Smooth muscle cell (in vitro differentiated cells): Measurements from ENCODE around the gene LAMTOR1. TPM values are rescaled to one million over a fixed set of nuclear protein-coding genes. Genes with fewer than 3 reads are reported as not detected.
"Not testable (repeated sequence)": the region's sequence is repeated elsewhere in the genome, so short reads cannot be mapped to it uniquely, and the experiment has no call there.

Source experiments
- DNase-seq: peaks from one replicate; lab custom pipeline; 2025; ENCODE audit not compliant: unreplicated experiment; lab: John Stamatoyannopoulos, UW
- H2AFZ ChIP-seq: fragments of 200-600 bp; sonication (generic); 2 replicates; pipeline ENCODE4 v1.6.0; 2016; ENCODE audit warnings: antibody characterized with exemption, low read depth, mild to moderate bottlenecking
- H3F3A ChIP-seq: fragments of 200-600 bp; sonication (generic); 2 replicates; pipeline ENCODE4 v1.6.0; 2017; ENCODE audit warnings: antibody characterized with exemption, low read depth
- H3K27ac ChIP-seq: fragments of 200-600 bp; sonication (generic); 2 replicates; pipeline ENCODE4 v1.5.1; 2016; ENCODE audit warnings: low read depth, mild to moderate bottlenecking
- H3K27me3 ChIP-seq: fragments of 200-600 bp; sonication (generic); 2 replicates; pipeline ENCODE4 v1.6.1; 2016; ENCODE audit warnings: low read depth, mild to moderate bottlenecking
- H3K36me3 ChIP-seq: fragments of 200-600 bp; sonication (generic); 2 replicates; pipeline ENCODE4 v1.5.1; 2016; ENCODE audit warnings: low read depth
- H3K4me1 ChIP-seq: fragments of 200-600 bp; sonication (generic); 2 replicates; pipeline ENCODE4 v1.5.1; 2016; ENCODE audit warnings: low read depth
- H3K4me2 ChIP-seq: fragments of 200-600 bp; sonication (generic); 2 replicates; pipeline ENCODE4 v1.6.0; 2016; ENCODE audit warnings: mild to moderate bottlenecking
- H3K4me3 ChIP-seq: fragments of 200-600 bp; sonication (generic); 2 replicates; pipeline ENCODE4 v1.5.1; 2016; ENCODE audit warnings: mild to moderate bottlenecking
- H3K79me2 ChIP-seq: fragments of 200-600 bp; sonication (generic); 2 replicates; pipeline ENCODE4 v1.6.0; 2016; ENCODE audit warnings: low read depth, mild to moderate bottlenecking
- H3K9ac ChIP-seq: fragments of 200-600 bp; sonication (generic); 2 replicates; pipeline ENCODE4 v1.6.0; 2016; ENCODE audit warnings: low read depth
- H3K9me3 ChIP-seq: fragments of 200-600 bp; sonication (generic); replicated peaks from 2 replicates; pipeline ENCODE4 v1.5.1; 2016; ENCODE audit warnings: low read depth
- H4K20me1 ChIP-seq: fragments of 200-600 bp; sonication (generic); 2 replicates; pipeline ENCODE4 v1.6.0; 2016; ENCODE audit warnings: low read depth
- CTCF ChIP-seq: fragments of 200-600 bp; sonication (generic); IDR thresholded peaks from 2 replicates; pipeline ENCODE4 v1.5.1; 2017; ENCODE audit warnings: borderline replicate concordance, mild to moderate bottlenecking, antibody characterized with exemption; ENCODE audit not compliant: insufficient read depth, poor library complexity, severe bottlenecking
- WGBS: methylation state at CpG from one replicate; pipeline ENCODE4 v1.1.7; 2016; ENCODE audit warnings: low lambda C conversion rate; 5-methylcytosine and 5-hydroxymethylcytosine counted together
- polyA plus RNA-seq: library from polyadenylated mRNA; unstranded; fragments of >200 nt; fragmentation: Nextera tagmentation; extraction: Ambion mirVana; gene quantifications from 2 replicates; pipeline ENCODE4 v1.2.1, GENCODE V29; 2016
- total RNA-seq: library from RNA; depleted of rRNA; stranded (reverse); fragments of >200 nt; gene quantifications from 2 replicates; pipeline ENCODE4 v1.2.3, GENCODE V29; 2014

LAMTOR1 gene
- total and polyA plus RNA-seq, 2 experiments from 2014 or later, result 74.1 to 148 TPM

GRCh38 chr11:72135891-72136683 lies 33.0 kb upstream of the LAMTOR1 start:
- no peak for TF ChIP-seq CTCF
- H4K20me1 ChIP-seq, result no peaks in the 10 kb centered on the region
- peaks cover 17% of the 10 kb centered on the region for H3K27me3 ChIP-seq
- H3K9ac ChIP-seq, result no peak overlapping the region
- no peaks in the 10 kb centered on the region for H3K4me1 ChIP-seq
- H3K9me3 ChIP-seq, result no peaks in the 10 kb centered on the region
- H3K27ac ChIP-seq, result no peak overlapping the region
- no peaks in the 10 kb centered on the region for H3K79me2 ChIP-seq
- no peaks in the 10 kb centered on the region for H3K36me3 ChIP-seq
- no peak overlapping the region for H3K4me3 ChIP-seq
- WGBS, result 89% methylated on average over 14 of the region's 14 CpGs
- no peaks in the 10 kb centered on the region for H3F3A ChIP-seq
- no peak for DNase-seq
- H3K4me2 ChIP-seq, result no peak overlapping the region
- H2AFZ ChIP-seq, result no peak overlapping the region

- H3K27ac ChIP-seq, H3K4me3 ChIP-seq, H2AFZ ChIP-seq, DNase-seq, H4K20me1 ChIP-seq, H3K4me2 ChIP-seq, H3K79me2 ChIP-seq, H3K9ac ChIP-seq, H3K4me1 ChIP-seq, H3F3A ChIP-seq, H3K9me3 ChIP-seq, H3K36me3 ChIP-seq: not testable (repeated sequence)
- peaks cover 17% of the 10 kb centered on the region for H3K27me3 ChIP-seq
- 87% methylated on average over 4 of the region's 4 CpGs for WGBS
Observed at GRCh38 chr11:72135473-72135872, 32.4 kb upstream of the LAMTOR1 start, which contains the start of gene FOLR3. TSS of gene FOLR3 (plus strand) at chr11:72135725. CDS start at chr11:72135953, 228 bp downstream.

GRCh38 chr11:72132646-72133045 lies 29.5 kb upstream of the LAMTOR1 start:
- no peak for TF ChIP-seq CTCF
- Histone ChIP-seq H3K9ac (no peak overlapping the region), H3K27ac (no peak overlapping the region), H3K9me3 (no peaks in the 10 kb centered on the region), H2AFZ (no peak overlapping the region), H3K27me3 (peaks cover 17% of the 10 kb centered on the region), H4K20me1 (no peaks in the 10 kb centered on the region), H3K4me2 (no peak overlapping the region), H3F3A (no peaks in the 10 kb centered on the region), H3K36me3 (no peaks in the 10 kb centered on the region), H3K4me1 (no peaks in the 10 kb centered on the region), H3K4me3 (no peak overlapping the region), H3K79me2 (no peaks in the 10 kb centered on the region)
- WGBS, result 95% methylated on average over 2 of the region's 2 CpGs
- DNase-seq, result no peak

GRCh38 chr11:72129381-72129780 lies 26.3 kb upstream of the LAMTOR1 start:
- Histone ChIP-seq H3K27ac (no peak overlapping the region), H3F3A (no peaks in the 10 kb centered on the region), H3K27me3 (peaks cover 17% of the 10 kb centered on the region), H2AFZ (no peak overlapping the region), H3K36me3 (no peaks in the 10 kb centered on the region), H3K9ac (no peak overlapping the region), H3K4me1 (no peaks in the 10 kb centered on the region), H3K9me3 (no peaks in the 10 kb centered on the region), H3K79me2 (no peaks in the 10 kb centered on the region), H3K4me3 (no peak overlapping the region), H4K20me1 (no peaks in the 10 kb centered on the region), H3K4me2 (no peak overlapping the region)
- 86% methylated on average over 3 of the region's 3 CpGs for WGBS
- DNase-seq, result no peak
- TF ChIP-seq CTCF, result no peak
